NT2/D1 (cell line): ENCODE measurements around the gene HSPG2.
A peak's percentile ranks its signal among the peaks of the same experiment; 100 is the strongest.

Source experiments
- DNase-seq: peaks from one replicate; pipeline ENCODE4 v3.0.0-alpha.2; 2011; ENCODE audit warnings: low read depth, low spot score
- H3K27me3 ChIP-seq: 2 replicates; pipeline ENCODE4 v1.6.0; 2011; ENCODE audit warnings: mild to moderate bottlenecking; ENCODE audit not compliant: insufficient read length, insufficient read depth
- H3K36me3 ChIP-seq: 2 replicates; pipeline ENCODE4 v1.6.1; 2011; ENCODE audit warnings: mild to moderate bottlenecking, low read length, mixed read lengths; ENCODE audit not compliant: insufficient read depth, insufficient read length
- H3K4me1 ChIP-seq: 2 replicates; pipeline ENCODE4 v1.5.1; 2011; ENCODE audit not compliant: insufficient read depth, insufficient read length
- H3K4me3 ChIP-seq: 2 replicates; pipeline ENCODE4 v1.5.1; 2011; ENCODE audit warnings: low read depth; ENCODE audit not compliant: insufficient read length
- H3K9ac ChIP-seq: 2 replicates; pipeline ENCODE4 v1.6.0; 2011; ENCODE audit warnings: low read depth; ENCODE audit not compliant: insufficient read length
- H3K9me3 ChIP-seq: 2 replicates; pipeline ENCODE4 v1.5.1; 2011; ENCODE audit warnings: mild to moderate bottlenecking, low read length; ENCODE audit not compliant: insufficient read depth
- SUZ12 ChIP-seq: IDR thresholded peaks from 2 replicates; pipeline ENCODE4 v1.6.1; 2011; ENCODE audit not compliant: insufficient read length, insufficient read depth; ENCODE audit errors: extremely low read depth
- YY1 ChIP-seq: IDR thresholded peaks from 2 replicates; pipeline ENCODE4 v1.6.1; 2011; ENCODE audit not compliant: insufficient read length, insufficient read depth
- ZNF274 ChIP-seq: IDR thresholded peaks from 2 replicates; pipeline ENCODE4 v1.6.1; 2011; ENCODE audit warnings: mild to moderate bottlenecking, low read depth, low read length

HSPG2 gene

GRCh38 chr1:21868482-21868881 lies 68.6 kb downstream of the HSPG2 start:
- Histone ChIP-seq H3K4me1 (no peaks in the 10 kb centered on the region), H3K9me3 (no peaks in the 10 kb centered on the region), H3K9ac (no peak overlapping the region), H3K36me3 (peaks cover 61% of the 10 kb centered on the region), H3K4me3 (no peak overlapping the region), H3K27me3 (no peaks in the 10 kb centered on the region)
- no peak for DNase-seq
- TF ChIP-seq ZNF274 (no peak), SUZ12 (no peak), YY1 (no peak)

- no peaks in the 10 kb centered on the region for H3K4me1 ChIP-seq
- peaks cover 52% of the 10 kb centered on the region for H3K36me3 ChIP-seq
- H3K9ac ChIP-seq, result no peak overlapping the region
- no peak overlapping the region for H3K4me3 ChIP-seq
- H3K9me3 ChIP-seq, result no peaks in the 10 kb centered on the region
- no peak for TF ChIP-seq SUZ12
- no peak for TF ChIP-seq YY1
- TF ChIP-seq ZNF274, result no peak
- no peak for DNase-seq
- H3K27me3 ChIP-seq, result no peaks in the 10 kb centered on the region
These were observed 69.6 kb downstream of the HSPG2 start for GRCh38 chr1:21867451-21867996.

GRCh38 chr1:21866707-21867043 lies 70.4 kb downstream of the HSPG2 start:
- no peak for DNase-seq
- TF ChIP-seq YY1 (no peak), ZNF274 (no peak), SUZ12 (no peak)
- no peak overlapping the region for H3K4me3 ChIP-seq
- no peak overlapping the region for H3K9ac ChIP-seq
- H3K9me3 ChIP-seq, result no peaks in the 10 kb centered on the region
- H3K36me3 ChIP-seq, result peaks cover 48% of the 10 kb centered on the region
- H3K4me1 ChIP-seq, result no peaks in the 10 kb centered on the region
- no peaks in the 10 kb centered on the region for H3K27me3 ChIP-seq

DNA sequence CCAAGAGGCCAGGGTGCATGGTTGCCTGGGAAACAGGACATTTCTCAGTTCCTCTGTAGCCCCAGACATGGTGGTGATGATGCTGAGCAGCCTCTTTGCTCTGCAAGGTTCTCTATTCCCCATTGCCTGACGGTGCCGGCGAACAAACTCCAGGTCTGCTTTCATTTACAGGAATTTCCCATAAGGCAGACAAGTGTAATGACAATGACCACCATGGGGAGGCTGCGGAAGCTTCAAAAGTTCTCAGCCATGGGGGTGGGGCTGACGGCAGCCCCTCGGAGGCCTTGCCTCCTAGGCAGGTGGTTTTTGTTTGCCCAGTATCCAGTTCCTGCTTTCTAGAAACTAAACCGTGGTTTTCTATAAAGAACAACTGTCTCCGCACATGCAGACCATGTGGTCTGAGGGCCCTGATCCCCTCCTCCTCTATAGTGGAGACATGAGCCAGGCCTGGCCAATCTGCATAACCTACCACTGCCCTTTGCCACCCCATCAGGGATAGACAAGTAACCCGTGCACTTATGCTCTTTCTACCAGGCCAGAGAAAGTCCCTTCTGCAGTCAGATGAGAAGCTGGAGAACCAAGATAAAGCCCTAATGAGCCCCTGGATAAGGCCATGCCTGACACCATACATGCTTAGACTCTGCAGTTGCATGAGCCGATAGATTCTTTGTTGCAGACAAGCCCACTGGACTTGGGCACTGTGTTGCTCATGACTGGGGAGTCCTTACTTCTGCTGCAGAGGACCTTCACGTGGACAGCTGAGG lies 71.0 kb downstream of the HSPG2 start:
- Histone ChIP-seq H3K9me3 (no peaks in the 10 kb centered on the region), H3K4me1 (no peaks in the 10 kb centered on the region), H3K27me3 (no peaks in the 10 kb centered on the region), H3K4me3 (no peak overlapping the region), H3K36me3 (peaks cover 49% of the 10 kb centered on the region), H3K9ac (no peak overlapping the region)
- DNase-seq, result peak; percentile 57
- TF ChIP-seq YY1 (no peak), ZNF274 (no peak), SUZ12 (no peak)

GRCh38 chr1:21865609-21865942 lies 71.5 kb downstream of the HSPG2 start:
- Histone ChIP-seq H3K36me3 (peaks cover 52% of the 10 kb centered on the region), H3K4me3 (no peak overlapping the region), H3K4me1 (no peaks in the 10 kb centered on the region), H3K9me3 (no peaks in the 10 kb centered on the region), H3K9ac (no peak overlapping the region), H3K27me3 (no peaks in the 10 kb centered on the region)
- TF ChIP-seq SUZ12, result no peak
- no peak for TF ChIP-seq YY1
- no peak for TF ChIP-seq ZNF274
- DNase-seq, result no peak

- TF ChIP-seq SUZ12, result no peak
- no peak for TF ChIP-seq YY1
- no peak for TF ChIP-seq ZNF274
- Histone ChIP-seq H3K4me1 (no peaks in the 10 kb centered on the region), H3K36me3 (peaks cover 50% of the 10 kb centered on the region), H3K9ac (no peak overlapping the region), H3K9me3 (no peaks in the 10 kb centered on the region), H3K4me3 (no peak overlapping the region), H3K27me3 (no peaks in the 10 kb centered on the region)
- DNase-seq, result no peak
These were observed 72.4 kb downstream of the HSPG2 start for GRCh38 chr1:21864730-21865129.

DNA sequence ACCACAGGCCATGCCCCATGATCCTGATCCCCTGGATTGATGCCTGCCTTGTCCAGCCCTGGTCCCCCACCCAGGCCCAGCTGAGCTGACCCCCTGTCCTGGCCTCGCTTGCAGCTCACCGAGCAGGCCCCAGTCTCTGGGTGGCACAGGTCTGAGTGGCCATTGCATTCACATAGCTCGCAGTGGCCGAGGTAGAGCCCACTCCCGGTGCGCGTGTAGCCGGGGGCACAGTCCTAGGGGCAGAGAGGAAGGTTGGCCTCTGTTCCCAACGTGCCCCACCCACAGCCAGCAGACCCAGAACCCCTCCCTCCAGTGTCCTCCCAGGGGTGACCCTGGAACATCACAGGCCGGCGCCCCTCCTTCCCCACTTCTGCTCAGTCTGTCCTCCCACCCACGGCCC lies 73.1 kb downstream of the HSPG2 start:
- DNase-seq, result no peak
- no peaks in the 10 kb centered on the region for H3K27me3 ChIP-seq
- no peak overlapping the region for H3K4me3 ChIP-seq
- no peak overlapping the region for H3K9ac ChIP-seq
- no peaks in the 10 kb centered on the region for H3K9me3 ChIP-seq
- TF ChIP-seq ZNF274, result no peak
- no peak for TF ChIP-seq YY1
- TF ChIP-seq SUZ12, result no peak
- H3K36me3 ChIP-seq, result peaks cover 53% of the 10 kb centered on the region
- H3K4me1 ChIP-seq, result no peaks in the 10 kb centered on the region
